ENCODE data around the gene ZNF775. TPM values are rescaled to one million over a fixed set of nuclear protein-coding genes. Genes with fewer than 3 reads are reported as not detected.

ZNF775 gene
- total RNA-seq, 1 experiment from 2014 or later: 5.8 TPM

- no peak overlapping the region for H3K27ac ChIP-seq
- DNase-seq (ENCODE audit: low read depth in 1 of 2, low spot score in 2 of 2): no peak
- no peaks in the 10 kb centered on the region for H3K27me3 ChIP-seq (replicated peaks)
- peaks cover 27% of the 10 kb centered on the region for H3K4me1 ChIP-seq (replicated peaks)
- H3K4me3 ChIP-seq: no peak overlapping the region
- H3K9me3 ChIP-seq (replicated peaks): no peaks in the 10 kb centered on the region
- no peaks in the 10 kb centered on the region for H3K36me3 ChIP-seq
Observed at GRCh38 chr7:150408393-150409299, 29.5 kb downstream of the ZNF775 start.

DNA sequence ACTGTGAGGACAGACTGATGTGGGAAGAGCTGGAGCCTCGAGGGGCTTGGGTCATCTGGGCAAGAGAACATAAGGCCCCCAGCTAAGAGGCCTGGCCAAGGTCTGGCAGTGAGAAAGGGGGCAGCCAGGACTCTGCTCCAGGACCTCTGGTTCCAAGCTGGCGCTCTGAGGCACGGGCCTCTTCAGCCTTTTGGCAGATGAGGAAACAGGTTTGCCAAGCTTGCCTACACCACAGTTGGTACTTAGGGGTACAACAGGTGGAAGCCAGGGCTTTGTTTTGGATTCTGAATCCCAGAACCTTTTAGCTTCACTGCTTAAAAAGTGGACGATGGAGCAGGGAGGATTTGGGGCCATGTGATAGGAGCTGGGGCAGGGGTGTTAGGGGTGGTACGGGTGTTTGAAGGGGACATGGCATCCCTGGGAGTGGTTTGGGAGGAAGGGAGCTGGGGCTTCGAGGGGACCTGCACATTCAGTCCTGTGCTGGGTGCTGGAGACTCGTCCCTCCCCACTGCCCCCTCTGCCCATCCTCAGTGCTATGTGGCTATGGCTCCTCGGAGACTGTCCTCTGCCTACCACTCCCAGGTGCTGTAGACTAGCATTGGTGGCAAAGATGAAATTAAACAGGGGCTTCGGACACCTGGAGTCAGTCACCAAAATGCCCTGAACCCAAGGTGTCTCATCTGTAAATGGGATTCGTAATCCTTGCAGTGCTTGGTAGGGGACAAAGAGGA lies 30.3 kb downstream of the ZNF775 start:
- Histone ChIP-seq H3K27me3 (replicated peaks) (no peaks in the 10 kb centered on the region), H3K4me1 (replicated peaks) (peaks cover 23% of the 10 kb centered on the region), H3K27ac (no peak overlapping the region)

GRCh38 chr7:150410131-150410530 lies 31.0 kb downstream of the ZNF775 start:
- Histone ChIP-seq H3K27me3 (replicated peaks) (no peaks in the 10 kb centered on the region), H3K4me1 (replicated peaks) (peaks cover 17% of the 10 kb centered on the region), H3K4me3 (no peak overlapping the region), H3K9me3 (replicated peaks) (no peaks in the 10 kb centered on the region), H3K27ac (no peak overlapping the region), H3K36me3 (no peaks in the 10 kb centered on the region)
- no peak for DNase-seq (ENCODE audit: low read depth in 1 of 2, low spot score in 2 of 2)

More for the DNA sequence above, 30.3 kb downstream of the ZNF775 start:
- Histone ChIP-seq H3K36me3 (no peaks in the 10 kb centered on the region), H3K9me3 (replicated peaks) (no peaks in the 10 kb centered on the region), H3K4me3 (no peak overlapping the region)
- no peak for DNase-seq (ENCODE audit: low read depth in 1 of 2, low spot score in 2 of 2)

DNA sequence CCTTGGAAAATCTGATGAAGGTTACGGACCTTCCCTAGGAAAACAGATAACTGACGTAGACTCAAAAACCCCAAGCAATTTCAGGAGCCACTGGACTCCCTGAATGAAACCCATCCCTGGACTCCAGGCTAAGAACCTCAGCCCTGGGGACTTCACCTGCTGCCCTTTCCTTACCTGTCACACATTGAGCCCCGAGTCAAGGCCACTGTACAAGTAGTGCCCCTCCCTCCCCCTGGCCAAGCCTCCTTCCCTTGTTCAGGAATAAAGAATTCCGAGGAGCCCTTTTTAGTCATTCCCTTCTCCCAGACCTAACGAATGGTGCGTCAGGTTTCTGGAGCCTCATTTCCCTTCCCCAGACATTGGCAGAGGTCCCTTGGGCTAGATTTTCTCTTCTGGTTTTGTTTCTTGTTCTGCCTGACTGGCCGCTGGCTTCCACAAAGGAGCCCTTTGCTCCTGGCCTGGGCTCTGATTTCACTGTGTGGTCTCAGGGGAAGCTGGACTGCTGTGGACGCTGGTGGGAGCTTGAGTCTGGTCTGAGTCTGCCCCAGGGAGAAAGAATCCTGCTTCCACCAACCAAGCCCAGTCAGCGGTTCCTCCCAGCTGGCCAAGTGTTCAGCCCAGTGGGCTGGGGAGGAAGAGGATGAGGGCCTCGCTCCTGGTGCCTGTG lies 31.7 kb downstream of the ZNF775 start:
- Histone ChIP-seq H3K36me3 (no peaks in the 10 kb centered on the region), H3K4me1 (replicated peaks) (peaks cover 14% of the 10 kb centered on the region), H3K4me3 (no peak overlapping the region), H3K27me3 (replicated peaks) (no peaks in the 10 kb centered on the region), H3K27ac (no peak overlapping the region), H3K9me3 (replicated peaks) (no peaks in the 10 kb centered on the region)
- DNase-seq (ENCODE audit: low read depth in 1 of 2, low spot score in 2 of 2): no peak

- Histone ChIP-seq H3K4me3 (no peak overlapping the region), H3K4me1 (replicated peaks) (peaks cover 6% of the 10 kb centered on the region), H3K36me3 (no peaks in the 10 kb centered on the region), H3K27me3 (replicated peaks) (no peaks in the 10 kb centered on the region), H3K9me3 (replicated peaks) (no peaks in the 10 kb centered on the region), H3K27ac (no peak overlapping the region)
- no peak for DNase-seq (ENCODE audit: low read depth in 1 of 2, low spot score in 2 of 2)
Observed at GRCh38 chr7:150411606-150412005, 32.5 kb downstream of the ZNF775 start.

GRCh38 chr7:150412016-150412415 lies 32.9 kb downstream of the ZNF775 start:
- Histone ChIP-seq H3K27me3 (replicated peaks) (no peaks in the 10 kb centered on the region), H3K4me1 (replicated peaks) (peaks cover 2% of the 10 kb centered on the region), H3K4me3 (no peak overlapping the region), H3K9me3 (replicated peaks) (no peaks in the 10 kb centered on the region), H3K27ac (no peak overlapping the region), H3K36me3 (no peaks in the 10 kb centered on the region)
- no peak for DNase-seq (ENCODE audit: low read depth in 1 of 2, low spot score in 2 of 2)

DNA sequence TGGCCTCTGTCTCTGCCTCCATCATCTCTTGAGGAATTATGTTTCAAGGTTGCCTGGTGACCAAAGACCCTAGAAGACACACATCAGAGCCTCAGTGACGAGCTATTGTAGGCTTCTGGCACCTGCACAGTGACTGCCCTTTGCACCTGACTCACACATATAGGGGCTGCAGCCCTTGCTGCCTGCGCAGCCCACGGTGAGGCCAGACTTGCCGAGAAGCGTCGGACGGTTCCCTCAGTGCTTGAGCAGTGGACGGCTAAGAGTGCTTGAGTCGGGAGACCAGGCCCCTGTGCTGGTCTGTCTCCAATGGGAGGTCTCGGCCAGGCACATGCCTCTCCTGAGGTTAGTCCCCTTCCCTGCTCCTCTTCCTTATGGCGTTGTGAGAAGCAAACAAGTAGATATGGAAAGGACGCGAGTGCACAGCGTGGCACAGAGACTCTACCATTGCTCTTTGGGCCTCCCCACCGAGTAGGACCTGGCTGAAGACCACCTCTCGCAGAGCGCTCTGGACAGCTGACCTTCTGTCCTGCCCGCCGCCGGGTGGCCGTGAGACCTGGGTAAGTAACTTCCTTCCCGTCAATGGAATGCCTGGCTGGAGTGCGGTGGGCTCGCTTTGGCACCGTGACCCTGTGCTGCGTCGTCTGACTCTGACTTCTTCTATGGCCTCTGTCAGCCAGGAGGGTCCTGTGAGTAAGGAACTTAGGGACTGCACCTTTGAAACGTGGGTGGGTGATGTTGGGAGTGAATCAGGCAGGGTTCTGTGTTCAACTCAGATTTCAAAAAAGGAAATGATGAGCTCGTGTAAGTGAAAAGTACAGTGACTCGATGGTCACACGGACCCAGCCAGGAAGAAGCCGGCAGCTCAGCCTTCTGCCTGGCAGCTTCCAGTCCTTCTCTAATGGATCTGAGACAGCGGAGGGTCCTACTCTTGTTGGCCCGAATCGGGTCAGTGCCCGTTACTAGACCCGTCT lies 33.7 kb downstream of the ZNF775 start:
- H3K27me3 ChIP-seq (replicated peaks): no peaks in the 10 kb centered on the region
- H3K36me3 ChIP-seq: no peaks in the 10 kb centered on the region
- no peak overlapping the region for H3K4me3 ChIP-seq
- no peak for DNase-seq (ENCODE audit: low read depth in 1 of 2, low spot score in 2 of 2)
- no peaks in the 10 kb centered on the region for H3K9me3 ChIP-seq (replicated peaks)
- no peaks in the 10 kb centered on the region for H3K4me1 ChIP-seq (replicated peaks)
- H3K27ac ChIP-seq: no peak overlapping the region

DNA sequence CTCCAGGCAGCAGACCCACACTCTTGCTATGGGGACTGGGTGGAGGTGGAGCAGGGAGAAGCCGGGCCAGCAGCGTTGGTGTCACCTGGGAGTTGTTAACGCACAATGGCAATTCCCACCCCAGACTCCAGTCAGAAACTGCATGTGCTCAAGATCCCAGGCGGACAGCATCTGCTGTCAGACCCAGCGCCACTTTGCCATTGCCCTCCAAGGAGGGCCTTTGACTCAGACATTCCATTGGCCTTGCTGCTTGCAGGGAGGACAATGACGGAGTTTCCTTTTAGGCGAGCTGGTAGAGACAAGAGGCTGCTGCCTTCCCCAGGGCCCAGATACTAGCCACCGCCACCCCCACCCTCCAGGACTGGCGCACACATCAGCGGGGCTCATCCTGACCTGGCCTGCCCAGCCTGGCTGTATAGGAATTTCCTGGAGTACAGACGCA lies 34.5 kb downstream of the ZNF775 start:
- no peak for DNase-seq (ENCODE audit: low read depth in 1 of 2, low spot score in 2 of 2)
- Histone ChIP-seq H3K27me3 (replicated peaks) (no peaks in the 10 kb centered on the region), H3K4me1 (replicated peaks) (no peaks in the 10 kb centered on the region)

DNA sequence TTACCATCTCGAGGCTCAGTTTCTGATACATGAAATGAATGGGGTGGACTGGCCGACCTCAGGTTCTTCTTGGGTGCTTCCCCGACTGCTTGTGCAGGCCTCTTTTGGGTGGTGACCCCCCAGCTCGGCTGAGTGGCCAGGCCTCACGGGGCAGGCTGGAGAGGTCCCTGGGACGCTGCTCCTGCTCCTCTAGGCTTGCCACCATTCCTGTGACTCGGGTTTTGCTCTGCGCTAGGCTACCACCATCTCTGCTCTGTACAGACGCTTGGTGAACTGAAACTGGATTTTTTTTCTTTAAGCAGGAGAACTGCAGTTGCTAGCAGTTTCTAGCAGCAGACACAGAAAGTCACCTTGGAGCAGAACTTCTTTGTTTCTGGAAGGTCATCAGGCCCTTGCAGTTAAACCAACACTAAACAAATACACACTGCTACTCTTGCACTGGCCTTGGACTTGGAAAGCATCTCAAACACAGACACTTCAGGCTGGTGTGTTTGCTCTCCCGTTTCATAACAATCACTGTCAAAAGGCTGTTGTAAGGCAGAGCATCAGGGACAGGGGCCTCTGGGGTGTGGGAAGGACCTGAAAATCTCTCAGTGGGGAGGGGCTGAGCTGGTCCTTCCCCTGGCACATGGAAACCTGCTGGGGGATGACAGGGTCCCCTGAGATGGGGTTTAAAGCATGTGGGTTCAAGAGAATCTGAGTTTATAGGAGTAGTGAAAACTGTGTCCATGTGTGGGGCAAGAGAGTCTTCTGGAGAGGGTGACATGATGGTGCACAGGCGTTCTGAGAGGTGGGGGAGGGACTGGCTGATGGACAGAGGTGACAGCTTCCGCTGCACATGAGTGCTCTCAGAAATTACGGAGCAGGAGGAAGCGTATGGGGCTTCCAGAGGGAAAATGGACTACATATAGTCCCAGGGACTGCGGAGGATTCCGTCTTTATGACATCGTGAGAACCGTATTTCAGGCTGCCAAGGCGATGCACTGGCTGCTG lies 36.3 kb downstream of the ZNF775 start:
- Histone ChIP-seq H3K4me1 (replicated peaks) (no peaks in the 10 kb centered on the region), H3K27me3 (replicated peaks) (peaks cover 4% of the 10 kb centered on the region; the same call in 1 of the 2 replicates), H3K27ac (no peak overlapping the region), H3K9me3 (replicated peaks) (no peaks in the 10 kb centered on the region), H3K36me3 (no peaks in the 10 kb centered on the region), H3K4me3 (no peak overlapping the region)
- DNase-seq (ENCODE audit: low read depth in 1 of 2, low spot score in 2 of 2): no peak

More for the DNA sequence above, 34.5 kb downstream of the ZNF775 start:
- no peak overlapping the region for H3K27ac ChIP-seq
- no peaks in the 10 kb centered on the region for H3K36me3 ChIP-seq
- no peak overlapping the region for H3K4me3 ChIP-seq
- no peaks in the 10 kb centered on the region for H3K9me3 ChIP-seq (replicated peaks)

DNA sequence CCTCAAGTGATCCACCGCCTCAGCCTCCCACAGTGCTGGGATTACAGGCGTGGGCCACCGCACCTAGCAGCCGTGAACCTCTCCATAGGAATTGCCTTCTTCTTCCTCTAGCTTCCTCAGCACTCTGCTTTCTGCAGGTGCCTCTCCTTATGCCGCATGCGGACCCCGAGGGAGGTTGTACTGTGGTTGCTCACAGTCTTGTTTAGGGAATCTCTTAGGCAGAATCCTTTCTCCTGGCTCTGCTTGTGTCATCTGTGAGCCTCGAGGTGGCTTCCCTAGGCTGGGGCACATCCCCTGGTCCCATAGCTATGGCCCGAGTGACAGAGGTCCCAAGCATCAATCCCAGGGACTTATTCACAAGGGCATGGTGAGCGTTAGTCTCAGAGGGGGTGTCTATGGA lies 38.1 kb downstream of the ZNF775 start:
- no peak overlapping the region for H3K4me3 ChIP-seq

GRCh38 chr7:150417863-150418262 lies 38.7 kb downstream of the ZNF775 start:
- Histone ChIP-seq H3K27me3 (replicated peaks) (peaks cover 4% of the 10 kb centered on the region; the same call in 1 of the 2 replicates), H3K9me3 (replicated peaks) (no peaks in the 10 kb centered on the region), H3K27ac (no peak overlapping the region), H3K4me1 (replicated peaks) (no peaks in the 10 kb centered on the region), H3K4me3 (no peak overlapping the region), H3K36me3 (no peaks in the 10 kb centered on the region)
- DNase-seq (ENCODE audit: low read depth in 1 of 2, low spot score in 2 of 2): peak in 1 of 2 experiments; percentile 13

More for the DNA sequence above, 38.1 kb downstream of the ZNF775 start:
- peak in 1 of 2 experiments; percentile 24 for DNase-seq (ENCODE audit: low read depth in 1 of 2, low spot score in 2 of 2)
- Histone ChIP-seq H3K36me3 (no peaks in the 10 kb centered on the region), H3K9me3 (replicated peaks) (no peaks in the 10 kb centered on the region), H3K27ac (no peak overlapping the region), H3K4me1 (replicated peaks) (no peaks in the 10 kb centered on the region), H3K27me3 (replicated peaks) (peaks cover 4% of the 10 kb centered on the region; the same call in 1 of the 2 replicates)

GRCh38 chr7:150420242-150420641 lies 41.1 kb downstream of the ZNF775 start:
- Histone ChIP-seq H3K4me3 (no peak overlapping the region), H3K36me3 (no peaks in the 10 kb centered on the region), H3K4me1 (replicated peaks) (no peaks in the 10 kb centered on the region), H3K27me3 (replicated peaks) (peaks cover 4% of the 10 kb centered on the region; the same call in 1 of the 2 replicates), H3K27ac (no peak overlapping the region), H3K9me3 (replicated peaks) (no peaks in the 10 kb centered on the region)
- DNase-seq (ENCODE audit: low read depth in 1 of 2, low spot score in 2 of 2): no peak
